Suprapubic skin (tissue), 4 donors: Measurements from ENCODE around the gene NLN.

Experiments used
- POLR2A ChIP-seq, 2 donors: fragments of 450-650 bp; IDR thresholded peaks; one replicate each; pipeline ENCODE4 v1.6.1; 2017; ENCODE audit warnings: antibody characterized with exemption in 2 of 2, mild to moderate bottlenecking in 2 of 2, moderate library complexity in 2 of 2
- POLR2AphosphoS5 ChIP-seq, 3 donors: sonication (generic); formaldehyde crosslinking; IDR thresholded peaks; one replicate each; pipeline ENCODE4 v1.6.1; 2017; ENCODE audit warnings: antibody characterized with exemption in 3 of 3
- TF ChIP-seq, protein P1 (sequence below), 2 donors: fragments of 200-600 bp in 1 of 2; fragments of 450-650 bp in 1 of 2; sonication (generic) in 1 of 2; IDR thresholded peaks; one replicate each; pipeline ENCODE4 v1.5.1; 2016 to 2019; ENCODE audit warnings: antibody characterized with exemption in 2 of 2, mild to moderate bottlenecking in 1 of 2, moderate library complexity in 1 of 2

DNA sequence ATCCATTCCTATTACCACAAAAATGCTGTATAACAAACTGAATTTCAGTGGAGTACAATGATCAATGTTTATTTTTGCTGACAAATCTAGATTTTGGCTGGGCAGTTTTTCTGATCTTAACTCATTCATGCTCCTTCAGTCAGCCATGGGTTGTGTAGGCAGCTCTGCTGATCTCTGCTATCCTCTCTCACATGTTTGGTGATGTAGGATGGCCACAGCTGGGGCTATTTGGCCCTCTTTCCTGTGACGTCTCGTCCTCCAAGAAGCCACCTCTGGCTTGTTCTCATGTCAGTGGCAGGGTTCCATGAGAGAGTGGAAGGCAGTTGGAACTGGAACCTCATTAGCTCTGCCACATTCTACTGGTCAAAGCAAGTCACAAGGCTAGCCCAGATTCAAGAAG lies 8.9 kb downstream of the NLN start:
- TF ChIP-seq, protein P1, sequence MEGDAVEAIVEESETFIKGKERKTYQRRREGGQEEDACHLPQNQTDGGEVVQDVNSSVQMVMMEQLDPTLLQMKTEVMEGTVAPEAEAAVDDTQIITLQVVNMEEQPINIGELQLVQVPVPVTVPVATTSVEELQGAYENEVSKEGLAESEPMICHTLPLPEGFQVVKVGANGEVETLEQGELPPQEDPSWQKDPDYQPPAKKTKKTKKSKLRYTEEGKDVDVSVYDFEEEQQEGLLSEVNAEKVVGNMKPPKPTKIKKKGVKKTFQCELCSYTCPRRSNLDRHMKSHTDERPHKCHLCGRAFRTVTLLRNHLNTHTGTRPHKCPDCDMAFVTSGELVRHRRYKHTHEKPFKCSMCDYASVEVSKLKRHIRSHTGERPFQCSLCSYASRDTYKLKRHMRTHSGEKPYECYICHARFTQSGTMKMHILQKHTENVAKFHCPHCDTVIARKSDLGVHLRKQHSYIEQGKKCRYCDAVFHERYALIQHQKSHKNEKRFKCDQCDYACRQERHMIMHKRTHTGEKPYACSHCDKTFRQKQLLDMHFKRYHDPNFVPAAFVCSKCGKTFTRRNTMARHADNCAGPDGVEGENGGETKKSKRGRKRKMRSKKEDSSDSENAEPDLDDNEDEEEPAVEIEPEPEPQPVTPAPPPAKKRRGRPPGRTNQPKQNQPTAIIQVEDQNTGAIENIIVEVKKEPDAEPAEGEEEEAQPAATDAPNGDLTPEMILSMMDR (IDR thresholded peaks at IDR 0.05), result no peak
- TF ChIP-seq POLR2A (IDR thresholded peaks at IDR 0.05) (no peak), POLR2AphosphoS5 (IDR thresholded peaks at IDR 0.05) (no peak)
